H54 (cell line): Measurements from ENCODE around the gene GRAP.

Experiments used
- DNase-seq: peaks from one replicate; pipeline ENCODE4 v3.0.0; 2011; ENCODE audit warnings: low spot score, mixed read lengths; ENCODE audit not compliant: insufficient read length
- FAIRE-seq: peaks from 3 replicates; lab custom pipeline; 2011; peaks lifted over from hg19 to GRCh38; lab: Jason Lieb, UNC
- POLR2A ChIP-seq: IDR thresholded peaks from 2 replicates; pipeline ENCODE4 v1.6.1; 2011; ENCODE audit warnings: low read depth, mild to moderate bottlenecking, low read length

The GRAP gene

DNA sequence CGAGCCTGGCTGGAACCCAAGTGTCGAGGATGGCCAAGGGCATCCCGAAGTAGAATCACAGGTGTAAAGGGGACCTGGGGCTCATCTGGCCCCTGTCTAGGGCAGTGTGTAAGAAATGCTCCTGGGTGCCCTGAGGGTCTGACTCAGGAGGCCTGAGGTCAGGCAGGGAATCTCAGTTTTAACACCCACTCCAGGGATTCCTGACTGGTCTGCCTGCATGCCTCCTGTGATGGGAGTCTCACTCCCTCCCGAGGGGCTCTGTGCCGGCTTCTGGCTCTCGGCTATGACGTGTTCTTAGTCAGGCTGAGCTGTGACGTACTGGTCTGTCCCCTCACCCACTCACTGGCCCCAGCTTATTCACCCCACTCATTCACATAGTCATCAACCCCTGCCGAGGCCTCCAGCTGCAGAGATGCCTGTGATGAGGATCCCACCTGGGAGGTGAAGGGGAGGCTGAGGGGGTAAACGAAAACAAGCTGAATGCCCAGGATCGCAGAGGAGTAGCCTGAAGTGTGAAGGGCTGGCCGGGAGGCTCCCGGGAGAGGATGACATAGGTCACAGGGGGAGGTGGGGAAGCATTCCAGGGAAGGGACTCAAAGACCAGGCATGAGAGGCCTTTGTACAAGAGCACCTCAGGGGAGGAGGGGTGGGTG, 65.9 kb downstream of the GRAP start:
- FAIRE-seq (no peak), DNase-seq (no peak)
- no peak for TF ChIP-seq POLR2A

DNA sequence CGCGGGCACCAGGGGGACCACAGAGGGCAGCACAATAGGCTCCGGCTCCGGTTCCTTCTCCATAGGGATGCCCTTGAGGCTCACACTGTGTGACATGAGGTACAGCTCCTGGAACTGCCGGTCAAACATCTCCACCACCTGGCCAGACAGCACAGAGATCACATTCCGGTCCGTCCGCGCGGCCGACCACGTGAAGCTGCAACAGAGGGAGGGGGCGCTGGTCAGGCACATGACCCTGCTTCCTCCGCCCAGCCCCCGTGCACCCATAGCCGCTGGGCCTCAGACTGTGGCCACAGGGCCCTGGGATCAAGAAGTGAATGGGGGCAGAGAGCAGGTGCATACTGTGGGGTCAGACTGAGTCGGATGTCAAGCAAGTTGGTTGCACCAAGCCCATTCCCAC, 68.1 kb downstream of the GRAP start:
- DNase-seq (no peak), FAIRE-seq (no peak)
- TF ChIP-seq POLR2A: no peak

DNA sequence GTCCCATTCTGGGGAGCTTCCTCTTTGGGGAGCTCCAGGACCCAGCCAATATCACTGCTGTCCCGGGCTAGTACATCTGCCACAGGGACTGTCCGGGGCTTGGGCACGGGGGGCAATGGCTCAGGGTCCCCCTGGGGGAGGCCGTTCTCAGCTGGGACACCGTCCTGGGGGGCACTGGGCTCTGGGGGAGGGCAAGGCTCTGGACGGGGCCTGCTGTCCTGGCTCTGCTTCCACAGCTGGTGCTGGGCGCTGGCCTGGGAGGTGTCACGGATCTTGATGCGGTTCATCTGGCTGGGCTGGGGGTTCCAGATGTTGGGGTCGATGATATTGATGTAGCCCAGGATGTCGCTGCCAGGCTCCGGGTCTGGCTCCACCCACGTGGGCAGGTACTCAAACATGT, 68.7 kb downstream of the GRAP start:
- no peak for FAIRE-seq
- TF ChIP-seq POLR2A: no peak
- DNase-seq: no peak

DNA sequence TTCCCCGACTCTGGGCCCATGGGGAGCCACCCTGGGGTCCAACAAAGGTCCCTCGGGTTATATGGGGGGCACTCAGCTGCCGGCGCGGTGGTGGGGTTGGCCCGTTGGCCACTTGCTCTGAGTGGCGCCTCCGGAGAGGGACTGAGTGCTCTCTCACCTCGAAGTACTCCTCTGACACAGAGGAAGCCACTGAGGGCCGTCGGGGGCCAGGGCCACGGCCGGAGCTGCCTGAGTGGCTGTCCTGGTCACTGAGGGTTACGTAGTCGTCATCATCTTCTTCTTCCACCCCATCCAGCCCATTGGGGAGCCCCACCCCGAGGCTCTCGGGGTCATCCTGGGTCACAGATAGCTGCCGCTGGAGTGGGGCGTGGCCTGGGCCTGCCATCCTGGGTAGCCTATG, 69.1 kb downstream of the GRAP start:
- no peak for TF ChIP-seq POLR2A
- DNase-seq (no peak), FAIRE-seq (no peak)

DNA sequence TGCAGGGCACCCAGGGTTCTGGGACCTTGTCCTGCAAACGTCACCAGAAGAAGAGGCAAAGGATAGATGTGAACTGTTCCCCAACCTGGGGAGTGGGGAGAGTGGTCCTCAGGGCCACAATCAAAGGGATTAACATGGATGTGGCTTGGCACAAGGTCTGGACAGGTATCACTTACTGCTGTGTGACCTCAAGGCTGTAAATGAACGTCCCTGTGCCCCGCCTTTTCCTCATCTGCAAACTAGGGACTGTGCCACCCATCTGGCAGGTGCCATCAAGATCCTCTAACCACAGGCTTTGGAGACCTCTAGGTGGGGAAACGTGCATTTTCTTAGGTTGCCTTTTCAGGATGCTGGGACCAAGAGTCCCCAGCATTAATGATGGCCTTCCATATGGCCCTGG, 69.7 kb downstream of the GRAP start:
- DNase-seq (no peak), FAIRE-seq (no peak)
- no peak for TF ChIP-seq POLR2A

DNA sequence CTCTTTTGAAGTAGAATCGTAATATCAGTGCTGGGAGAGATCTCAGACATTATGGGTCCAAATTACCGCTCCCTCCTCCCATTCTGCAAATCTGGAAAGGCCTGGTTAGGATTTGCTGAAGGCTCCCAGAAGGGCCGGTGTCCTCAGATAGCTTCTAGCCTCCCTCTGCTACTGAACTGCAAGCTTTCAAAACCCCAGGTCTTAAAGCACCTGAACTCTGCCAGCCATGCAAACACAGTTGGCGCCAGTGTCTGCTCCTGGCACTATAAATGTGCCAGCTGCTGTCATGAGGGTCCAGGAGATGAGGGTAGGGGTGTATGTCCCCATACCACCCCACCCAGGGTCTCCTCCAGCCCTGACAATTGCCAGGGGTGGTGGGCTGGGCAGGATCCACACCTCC, 70.6 kb downstream of the GRAP start:
- no peak for TF ChIP-seq POLR2A
- FAIRE-seq (no peak), DNase-seq (no peak)

DNA sequence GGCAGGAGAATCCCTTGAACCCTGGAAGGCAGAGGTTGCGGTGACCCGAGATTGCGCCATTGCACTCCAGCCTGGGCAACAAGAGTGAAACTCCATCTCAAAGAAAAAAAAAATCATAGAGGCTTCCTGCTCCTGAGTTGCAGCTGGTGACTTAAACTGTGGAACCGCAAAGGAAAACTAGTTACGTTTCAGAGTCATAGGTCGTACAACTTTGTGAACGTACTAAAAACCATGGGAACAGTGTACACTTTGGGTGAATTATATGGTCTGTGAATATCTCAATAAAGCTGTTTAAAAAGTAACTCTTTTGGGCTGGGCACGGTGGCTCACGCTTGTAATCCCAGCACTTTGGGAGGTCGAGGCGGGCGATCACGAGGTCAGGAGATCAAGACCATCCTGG, 71.2 kb downstream of the GRAP start:
- TF ChIP-seq POLR2A: no peak
- FAIRE-seq (no peak), DNase-seq (no peak)

DNA sequence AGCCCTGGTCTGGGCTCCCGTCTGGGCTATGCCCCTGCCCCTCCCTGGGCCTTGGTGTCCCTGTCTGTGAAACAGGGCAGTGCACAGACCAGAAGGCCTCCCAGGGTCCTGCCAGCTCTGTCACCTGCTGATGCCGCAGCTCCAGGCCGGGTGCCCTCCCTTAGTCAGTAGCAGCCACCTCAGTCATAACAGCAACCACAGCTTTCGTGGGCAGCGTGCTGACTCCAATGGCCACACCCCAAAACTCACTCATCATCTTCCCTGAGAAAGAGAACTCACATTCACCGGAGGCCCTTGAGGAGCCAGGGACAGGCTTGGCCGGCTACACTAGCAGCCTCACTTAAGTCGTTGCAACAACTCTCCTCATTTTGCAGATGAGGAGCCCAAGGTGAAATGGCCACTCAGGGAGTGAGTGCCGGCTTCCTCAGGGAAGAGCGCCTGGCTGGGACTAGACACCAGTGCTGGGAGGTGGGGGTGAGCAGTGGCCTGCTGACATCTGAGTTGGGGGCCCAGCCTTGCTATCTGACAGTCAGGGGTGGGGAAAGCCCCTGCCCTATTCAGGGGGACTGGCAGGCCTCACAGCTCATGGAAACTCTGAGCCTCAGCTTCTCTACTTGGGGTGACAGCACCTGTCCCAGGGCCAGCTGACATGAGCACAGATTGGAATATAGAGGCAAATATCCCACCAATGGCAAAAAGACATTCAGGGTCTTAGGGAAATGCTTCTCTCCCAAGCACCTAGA, 72.2 kb downstream of the GRAP start:
- TF ChIP-seq POLR2A: no peak
- DNase-seq: peak; percentile 83
- FAIRE-seq: peak; percentile 57

DNA sequence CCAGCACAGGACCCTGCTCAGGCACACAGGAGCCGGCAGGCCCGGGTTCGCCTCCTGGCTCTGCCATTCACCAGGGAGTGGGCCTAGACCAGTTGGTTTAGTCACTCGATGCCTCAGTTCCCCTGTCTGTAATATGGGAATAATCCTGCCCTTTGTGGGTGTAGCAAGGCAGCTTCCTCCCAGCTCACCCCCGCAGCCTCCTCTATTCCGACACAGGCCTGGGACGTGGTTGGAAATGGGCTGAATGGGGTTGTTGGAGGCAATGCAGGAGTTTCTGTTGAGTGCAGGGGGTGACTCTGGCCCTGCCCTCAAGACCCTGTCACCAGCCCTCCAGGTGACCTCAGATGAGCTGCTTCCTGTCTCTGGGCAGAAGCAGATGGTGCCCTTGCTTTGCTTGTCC, 75.0 kb downstream of the GRAP start:
- TF ChIP-seq POLR2A: no peak
- FAIRE-seq: no peak
- DNase-seq: no peak
